ENCODE results near the gene JDP2.
A peak's percentile ranks its signal among the peaks of the same experiment; 100 is the strongest.
"Not testable (repeated sequence)": the region's sequence is repeated elsewhere in the genome, so short reads cannot be mapped to it uniquely, and the experiment has no call there.

Gene JDP2

DNA sequence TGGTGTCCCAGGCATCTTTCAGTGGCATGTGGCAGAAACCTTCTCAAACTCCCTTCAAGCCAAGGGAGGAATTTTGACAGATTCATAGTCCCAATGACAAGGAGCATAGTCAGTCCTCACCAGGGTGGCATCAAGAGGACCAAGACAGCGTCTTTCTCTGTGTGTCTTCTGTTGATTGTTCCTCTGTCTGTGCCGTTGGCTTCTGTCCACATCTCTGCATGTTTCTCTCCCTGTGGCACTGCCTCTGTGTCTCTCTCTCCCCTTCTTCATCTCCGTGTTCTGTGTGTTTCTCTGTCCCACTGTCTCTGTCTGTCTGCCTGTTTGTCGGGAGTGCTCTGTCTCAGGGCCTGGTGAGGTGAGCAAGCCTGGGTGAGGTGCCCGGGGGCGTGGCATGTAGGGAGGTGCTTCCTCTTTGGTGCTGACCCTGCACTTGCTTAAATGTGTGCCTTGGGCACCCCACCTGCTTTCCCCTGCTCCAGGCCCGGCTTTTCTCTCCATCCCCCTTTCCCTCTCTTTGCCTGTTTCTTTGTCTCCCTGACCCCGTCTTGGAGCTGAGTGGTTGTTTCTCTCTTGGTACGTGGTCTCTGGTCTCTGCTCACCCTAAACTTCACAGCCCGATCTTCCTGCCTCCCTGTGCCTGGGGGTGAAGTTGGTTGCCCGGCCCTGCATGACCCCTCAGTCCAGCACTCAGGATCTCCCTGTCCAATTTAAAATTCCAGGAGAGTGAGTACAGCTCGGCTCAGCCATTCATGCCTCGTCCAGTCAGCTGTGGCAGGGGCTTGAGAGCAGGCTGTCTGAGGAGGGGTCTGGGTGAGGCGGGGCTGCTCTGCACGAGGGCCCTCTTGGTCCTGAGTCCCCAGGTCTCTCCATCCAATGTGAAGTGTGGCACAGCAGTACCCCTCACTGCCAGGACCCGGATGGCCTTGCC, 28.5 kb downstream of the JDP2 start:
- no peak for DNase-seq (ENCODE audit: low read depth)

DNA sequence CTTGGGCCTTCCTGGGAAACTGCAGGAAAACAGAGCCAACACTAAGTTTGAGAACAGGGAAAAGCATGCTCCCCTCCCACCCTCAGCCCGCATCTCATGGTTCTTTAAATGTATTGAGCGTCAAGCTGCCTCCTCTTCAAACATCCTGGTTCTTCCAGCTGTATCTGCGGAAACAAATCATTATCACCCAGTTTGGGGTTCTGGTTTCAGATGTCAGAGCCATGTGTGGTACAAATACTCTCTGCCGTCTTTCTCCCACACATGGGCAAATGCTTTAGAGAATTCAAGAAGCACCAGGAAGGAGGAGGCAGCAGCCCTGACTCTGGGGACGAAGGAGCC, 29.1 kb downstream of the JDP2 start:
- no peak for DNase-seq (ENCODE audit: low read depth)

DNA sequence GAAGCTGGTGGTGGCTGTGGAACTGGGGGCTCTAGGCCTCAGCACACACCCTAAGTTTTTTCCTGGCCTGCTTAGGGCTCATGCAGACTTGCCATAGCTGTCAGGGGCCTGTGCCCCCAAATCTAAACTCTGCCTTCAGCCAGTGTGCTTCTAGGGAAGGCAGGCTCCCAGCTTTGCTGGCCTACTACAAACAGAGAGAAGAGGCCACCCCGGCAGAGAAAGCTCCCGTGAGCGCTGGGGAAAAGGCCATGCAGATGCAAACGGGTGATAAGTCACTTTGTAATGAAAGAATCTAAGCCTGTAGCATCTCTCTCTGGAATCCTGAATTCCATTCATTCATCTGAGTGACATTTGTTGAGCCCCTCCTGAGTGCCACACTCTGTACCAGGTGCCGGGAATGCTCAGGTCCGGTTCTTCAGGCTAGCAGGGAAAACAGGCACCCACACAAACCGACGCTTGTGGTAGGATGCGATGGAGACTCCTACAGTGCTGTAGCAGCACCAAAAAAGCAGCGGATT, 29.9 kb downstream of the JDP2 start:
- no peak for DNase-seq (ENCODE audit: low read depth)

DNA sequence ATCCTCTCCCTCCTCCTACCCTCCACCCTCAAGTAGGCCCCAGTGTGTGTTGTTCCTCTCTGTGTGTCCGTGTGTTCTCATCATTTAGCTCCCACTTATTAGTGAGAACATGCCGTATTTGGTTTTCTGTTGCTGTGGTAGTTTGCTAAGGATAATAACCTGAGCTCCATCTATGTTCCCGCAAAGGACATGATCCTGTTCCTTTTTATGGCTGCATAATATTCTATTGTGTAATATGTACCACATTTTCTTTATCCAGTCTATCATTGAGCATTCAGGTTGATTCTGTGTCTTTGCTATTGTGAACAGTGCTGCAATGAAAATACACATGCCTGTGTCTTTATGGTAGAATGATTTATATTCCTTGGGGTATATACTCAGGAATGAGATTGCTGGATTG, 30.5 kb downstream of the JDP2 start:
- DNase-seq (ENCODE audit: low read depth), result no peak

DNA sequence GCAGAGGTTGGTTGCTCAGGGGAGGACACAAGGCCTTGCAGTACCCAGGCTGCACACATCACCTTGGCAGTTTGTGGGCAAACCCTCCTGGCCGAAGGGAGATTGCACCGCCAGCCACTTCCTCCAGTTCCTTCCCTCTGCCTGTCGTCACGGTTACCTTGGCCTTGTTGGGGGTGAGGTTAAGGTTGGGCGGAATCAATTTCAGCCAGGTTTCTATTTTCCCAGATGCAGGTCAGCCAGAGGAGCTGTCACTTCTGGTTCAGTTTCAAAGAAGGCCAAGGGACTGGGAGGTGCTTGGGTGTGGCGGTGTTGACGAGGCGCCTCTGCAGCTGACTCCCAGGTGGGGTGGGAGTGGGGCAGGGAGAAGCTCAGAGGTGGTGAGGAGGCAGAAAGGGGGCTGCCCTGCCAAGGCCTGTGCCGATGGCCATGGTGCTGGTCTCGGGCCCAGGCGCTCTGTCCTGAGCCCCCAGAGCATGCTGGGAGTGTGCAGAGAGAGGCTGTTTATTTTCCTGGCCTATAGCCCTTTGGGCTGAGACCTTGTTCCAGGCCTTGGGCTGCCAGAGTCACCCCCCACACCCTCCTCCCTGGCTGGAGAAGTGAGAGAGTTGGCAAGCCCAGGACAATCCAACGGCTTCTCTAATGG, 31.4 kb downstream of the JDP2 start:
- DNase-seq (ENCODE audit: low read depth), result no peak

DNA sequence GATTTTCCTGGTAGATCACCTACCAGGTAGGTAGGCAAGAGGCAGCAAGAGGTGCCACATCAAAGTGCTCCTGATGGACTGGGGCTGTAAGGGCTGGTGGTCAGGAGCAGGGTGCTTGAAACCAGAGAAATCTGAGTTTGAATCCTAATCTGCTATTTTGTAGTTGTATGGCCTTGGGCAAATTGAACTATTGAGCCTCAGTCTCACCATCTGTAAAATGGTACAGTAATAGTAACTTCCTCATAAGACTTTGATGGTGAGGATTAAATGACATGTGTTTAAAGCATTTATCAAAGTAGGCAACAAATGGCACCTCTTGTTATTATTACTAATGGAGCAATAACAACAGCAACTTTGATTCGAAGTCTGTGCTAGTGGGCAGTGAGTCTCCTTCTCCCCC, 32.0 kb downstream of the JDP2 start:
- no peak for DNase-seq (ENCODE audit: low read depth)

DNA sequence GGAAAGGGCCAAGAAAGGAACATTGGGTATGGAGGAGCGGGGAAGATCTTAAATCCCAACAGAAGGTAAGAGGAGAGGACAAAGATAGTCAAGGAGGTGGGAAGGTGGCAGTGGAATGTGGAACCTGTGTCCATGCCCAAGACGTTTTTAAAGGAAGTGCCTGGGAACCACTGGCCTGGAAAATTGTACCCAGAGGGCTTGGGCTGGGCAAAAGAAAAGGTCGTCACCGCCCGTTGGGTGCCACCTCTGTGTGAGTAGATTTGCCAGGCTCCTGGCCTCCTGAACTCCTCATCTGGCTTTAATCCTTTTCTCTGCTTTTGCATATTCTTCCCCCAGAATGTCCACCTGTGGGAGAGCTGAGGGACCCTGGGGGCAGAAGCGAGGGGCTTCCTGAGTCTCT, 32.6 kb downstream of the JDP2 start:
- DNase-seq (ENCODE audit: low read depth), result no peak

DNA sequence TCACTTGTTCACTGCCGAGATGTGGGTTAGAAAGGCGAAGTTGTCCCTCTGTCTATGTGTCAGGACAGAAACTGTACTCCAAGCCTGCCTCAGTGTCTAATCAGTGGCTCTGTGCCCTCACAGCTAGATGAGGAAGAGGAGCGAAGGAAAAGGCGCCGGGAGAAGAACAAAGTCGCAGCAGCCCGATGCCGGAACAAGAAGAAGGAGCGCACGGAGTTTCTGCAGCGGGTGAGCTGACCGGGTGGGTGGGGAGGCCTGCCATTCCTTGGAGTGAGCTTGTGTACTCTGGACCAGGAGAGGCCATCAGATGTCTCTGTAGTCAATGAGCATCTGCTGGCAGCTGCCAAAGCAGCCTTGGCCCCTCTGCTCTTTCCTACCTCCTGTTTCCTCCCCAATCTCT, 33.5 kb downstream of the JDP2 start:
- DNase-seq (ENCODE audit: low read depth), result no peak

DNA sequence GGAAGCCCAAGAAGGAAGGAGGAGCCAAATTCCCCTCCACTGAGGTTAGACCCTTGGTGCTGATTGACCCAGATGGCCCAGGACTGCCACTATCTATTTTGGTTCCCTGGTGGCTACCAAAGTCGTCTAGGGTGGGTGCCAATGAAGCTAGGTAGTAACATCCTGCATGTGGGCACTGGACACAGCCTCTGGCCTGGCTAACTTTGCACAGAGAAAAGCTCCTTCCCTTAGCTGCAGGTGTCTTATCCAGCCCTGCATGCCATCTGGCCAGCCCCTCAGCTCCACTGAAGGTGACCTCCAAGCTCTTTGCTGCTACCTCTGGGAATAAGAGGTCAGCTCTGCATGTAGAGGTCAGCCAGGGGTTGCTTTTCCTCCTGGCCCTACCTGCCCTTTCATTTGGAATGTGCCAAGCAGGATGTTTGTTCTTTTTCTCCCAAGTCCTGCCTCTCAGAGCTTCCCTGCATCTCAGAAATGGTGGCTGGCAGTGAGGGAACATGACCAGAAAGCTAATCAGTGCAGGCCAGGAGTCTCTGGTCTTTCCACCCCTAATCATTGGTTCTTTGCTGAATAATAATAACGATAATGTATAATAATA, 34.0 kb downstream of the JDP2 start:
- no peak for DNase-seq (ENCODE audit: low read depth)

DNA sequence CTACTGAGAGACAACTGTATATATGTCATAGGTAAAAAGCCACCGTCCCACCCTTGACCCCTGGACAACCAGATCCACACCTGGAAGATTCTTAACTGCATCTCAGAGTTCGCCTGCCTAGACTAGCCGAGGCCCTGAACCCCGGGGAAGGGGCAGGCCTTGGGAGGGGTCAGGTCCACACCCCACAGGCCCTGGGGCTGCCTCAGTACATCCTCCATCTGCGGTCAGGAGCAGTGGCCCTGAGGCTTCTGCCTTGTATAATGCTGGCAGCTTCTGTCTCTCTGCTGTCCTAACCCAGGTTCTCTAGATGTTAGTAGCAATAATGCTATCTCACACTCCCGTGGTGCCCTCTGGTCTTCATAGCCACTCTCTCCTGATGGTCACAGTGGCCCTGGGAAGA, 36.8 kb downstream of the JDP2 start:
- no peak for DNase-seq (ENCODE audit: low read depth)

DNA sequence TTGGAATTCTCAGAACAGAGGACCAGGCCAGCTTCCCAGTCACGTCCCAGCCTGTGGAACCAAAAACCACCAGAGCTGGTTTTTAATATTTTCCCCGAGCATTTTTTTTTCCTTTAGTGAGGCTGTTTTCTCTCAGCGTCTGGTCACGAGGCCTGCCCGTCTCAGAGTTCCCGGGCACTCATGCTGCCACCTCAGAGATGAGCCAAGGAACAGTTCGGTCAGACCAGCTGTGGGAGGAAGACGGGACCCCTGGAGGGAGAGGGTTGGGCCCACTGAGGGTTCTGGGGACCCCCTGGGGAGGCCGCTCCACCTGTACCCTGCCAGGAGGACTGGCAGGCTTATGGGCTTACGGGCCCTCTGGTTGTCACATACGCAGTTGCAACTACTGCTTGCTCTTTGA, 39.9 kb downstream of the JDP2 start:
- no peak for DNase-seq (ENCODE audit: low read depth)

DNA sequence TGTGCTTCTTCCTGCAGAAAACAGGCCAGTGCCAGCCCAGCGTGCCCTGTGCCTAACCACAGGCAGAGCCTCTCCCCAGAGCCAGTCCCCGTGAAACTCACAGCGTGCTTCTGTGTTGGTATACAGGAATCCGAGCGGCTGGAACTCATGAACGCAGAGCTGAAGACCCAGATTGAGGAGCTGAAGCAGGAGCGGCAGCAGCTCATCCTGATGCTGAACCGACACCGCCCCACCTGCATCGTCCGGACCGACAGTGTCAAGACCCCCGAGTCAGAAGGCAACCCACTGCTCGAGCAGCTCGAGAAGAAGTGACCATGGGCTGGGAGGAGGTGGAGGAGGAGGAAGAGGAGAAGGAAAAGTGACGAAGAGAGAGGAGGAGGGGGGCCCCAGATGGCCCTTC, 41.3 kb downstream of the JDP2 start:
- no peak for DNase-seq (ENCODE audit: low read depth)

DNA sequence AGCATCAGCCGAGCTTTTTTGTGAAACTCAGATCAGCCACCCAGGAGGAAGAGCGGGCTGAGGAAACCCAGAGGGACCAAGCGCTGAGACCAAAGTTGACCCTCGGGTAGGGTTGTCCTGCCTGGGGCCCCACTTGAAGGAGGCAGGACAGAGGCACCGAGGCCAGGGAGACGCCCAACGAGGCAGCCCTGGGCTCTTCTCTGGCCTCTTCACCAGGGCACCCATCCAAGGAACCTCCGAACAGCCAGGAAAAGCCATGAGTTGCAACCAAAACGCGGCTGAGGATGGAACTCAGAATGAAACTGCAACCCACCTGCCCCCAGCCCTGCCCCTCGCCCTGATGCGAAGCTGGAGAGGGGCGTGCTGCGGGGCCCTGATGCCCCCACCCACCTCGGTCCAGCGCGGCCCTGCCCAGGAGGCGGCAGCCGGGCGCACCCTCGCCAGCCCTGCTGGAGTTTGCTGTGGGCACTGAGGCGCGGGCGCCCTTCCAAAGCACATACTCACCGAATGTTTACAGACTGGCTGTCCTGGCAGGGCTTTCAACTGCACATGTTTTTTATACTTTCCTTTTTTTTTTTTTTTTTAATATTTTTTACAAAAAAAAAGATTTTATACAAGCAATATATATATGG, 41.9 kb downstream of the JDP2 start:
- DNase-seq (ENCODE audit: low read depth), result no peak

DNA sequence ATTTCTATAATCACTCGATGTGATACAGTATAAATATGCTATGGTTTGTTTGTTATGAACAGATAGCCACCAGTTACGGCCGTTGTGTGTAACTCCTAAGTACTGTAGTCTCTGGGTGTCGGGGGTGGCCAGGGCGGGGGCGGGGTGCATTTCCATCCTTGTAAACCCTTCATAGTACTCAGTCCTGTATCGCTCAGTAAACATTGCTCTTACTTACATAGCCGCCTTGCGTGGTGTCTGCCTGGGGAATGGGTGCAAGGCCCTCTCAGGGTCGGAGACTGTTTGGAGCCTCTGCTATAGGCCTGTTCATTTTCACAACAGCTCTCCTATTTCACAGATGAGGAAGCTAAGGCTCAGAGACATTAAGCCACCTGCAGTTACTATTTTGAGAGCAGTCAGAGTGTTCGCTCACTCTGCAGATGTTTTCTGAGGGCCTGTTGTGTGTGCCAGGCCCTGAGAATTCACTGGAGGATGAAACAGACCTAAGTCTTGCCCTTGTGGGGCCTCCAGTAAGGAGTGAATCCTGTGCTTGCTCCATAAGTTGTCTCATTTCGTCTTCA, 42.5 kb downstream of the JDP2 start:
- no peak for DNase-seq (ENCODE audit: low read depth)

DNA sequence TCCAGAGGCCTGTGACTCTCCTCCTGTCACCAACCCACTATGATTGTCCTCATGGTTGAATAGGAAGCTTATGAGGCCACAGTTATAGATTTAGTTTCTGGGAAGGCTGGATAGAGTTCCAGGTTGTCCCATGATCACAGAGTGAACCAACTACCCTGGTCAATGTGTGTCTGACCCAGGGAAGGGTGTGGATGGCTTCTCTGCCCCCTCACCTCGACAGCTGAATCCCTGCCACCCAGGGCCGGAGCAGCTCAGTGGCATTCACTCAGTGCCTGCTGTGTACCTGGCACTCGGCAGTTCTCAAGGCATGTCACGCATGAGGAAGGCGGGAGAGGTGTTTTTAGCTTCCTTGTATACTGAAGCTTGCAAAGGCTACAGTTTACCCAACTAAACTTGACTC, 43.2 kb downstream of the JDP2 start:
- DNase-seq (ENCODE audit: low read depth), result no peak

DNA sequence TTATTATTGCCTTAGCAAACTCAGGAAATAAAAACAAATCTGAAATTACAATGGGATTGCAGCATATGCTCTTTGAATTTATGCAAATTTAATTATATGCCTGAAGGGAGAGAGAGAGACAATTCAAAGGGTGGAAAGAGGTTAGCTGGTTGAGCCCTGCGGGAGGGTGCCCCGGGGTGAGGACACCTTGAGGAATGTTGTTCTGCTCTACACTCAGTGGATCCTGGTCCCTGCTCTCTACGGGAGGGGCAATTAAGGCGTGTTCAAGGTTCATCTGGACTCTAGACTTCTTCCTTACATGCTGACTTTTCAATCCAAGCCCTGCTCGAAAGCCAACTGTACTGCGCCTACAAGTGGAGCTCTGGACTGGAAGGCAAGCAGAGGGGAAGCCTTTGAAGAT, 46.3 kb downstream of the JDP2 start:
- DNase-seq (ENCODE audit: low read depth), result not testable (repeated sequence)

DNA sequence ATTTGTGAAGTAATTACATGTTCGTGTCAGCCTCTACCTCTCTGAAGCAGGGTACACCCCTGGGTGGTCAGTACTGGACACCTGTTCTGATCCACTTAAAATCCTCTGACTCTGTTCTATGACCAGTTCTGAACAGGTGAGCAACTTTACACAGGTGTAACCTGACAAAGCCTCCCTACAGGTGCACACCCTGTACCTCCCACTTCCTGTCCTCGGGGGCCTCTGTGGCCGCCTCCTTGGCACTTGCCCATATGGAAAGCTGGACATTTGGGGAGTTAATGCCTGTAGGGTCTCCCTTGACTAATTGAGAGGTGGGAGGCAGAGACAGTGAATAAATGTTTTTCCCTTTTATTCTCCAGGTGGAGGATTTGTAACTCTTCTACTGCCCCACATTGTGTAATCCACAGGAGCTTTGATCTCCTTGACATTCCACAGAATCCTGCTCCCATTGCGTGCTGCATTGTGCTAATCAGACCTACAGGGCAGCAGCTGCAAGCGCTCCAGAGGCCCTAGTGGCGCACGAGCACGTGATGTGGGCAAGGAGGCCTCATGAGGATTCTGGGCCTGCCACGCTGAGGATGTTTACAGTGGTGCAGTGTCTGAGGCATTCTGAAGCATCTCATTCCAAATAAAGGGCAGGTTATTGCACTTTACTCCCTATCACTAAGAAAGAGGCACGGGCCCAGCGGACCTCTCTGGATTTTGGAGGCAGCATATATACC, 48.6 kb downstream of the JDP2 start:
- peak; percentile 90 for DNase-seq (ENCODE audit: low read depth)

DNA sequence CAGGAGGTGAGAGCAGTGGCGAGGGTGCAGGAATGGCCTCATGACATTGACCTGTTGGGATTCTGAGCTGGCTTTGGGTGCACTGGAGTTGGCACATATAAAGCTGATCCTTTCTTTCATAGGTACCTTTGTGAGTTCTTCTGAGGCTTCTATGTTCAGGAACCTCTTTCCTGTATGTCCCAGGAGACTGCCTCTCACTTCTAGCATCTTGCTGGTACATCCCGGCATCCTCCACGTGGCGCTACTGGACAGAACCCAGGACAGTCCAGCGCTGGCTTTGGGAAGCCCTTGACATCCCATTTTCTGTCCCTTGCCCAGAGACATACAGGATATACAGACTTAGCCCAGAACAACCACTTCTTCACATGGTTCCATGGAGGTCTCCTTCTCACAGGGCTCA, 50.1 kb downstream of the JDP2 start:
- DNase-seq (ENCODE audit: low read depth), result no peak

DNA sequence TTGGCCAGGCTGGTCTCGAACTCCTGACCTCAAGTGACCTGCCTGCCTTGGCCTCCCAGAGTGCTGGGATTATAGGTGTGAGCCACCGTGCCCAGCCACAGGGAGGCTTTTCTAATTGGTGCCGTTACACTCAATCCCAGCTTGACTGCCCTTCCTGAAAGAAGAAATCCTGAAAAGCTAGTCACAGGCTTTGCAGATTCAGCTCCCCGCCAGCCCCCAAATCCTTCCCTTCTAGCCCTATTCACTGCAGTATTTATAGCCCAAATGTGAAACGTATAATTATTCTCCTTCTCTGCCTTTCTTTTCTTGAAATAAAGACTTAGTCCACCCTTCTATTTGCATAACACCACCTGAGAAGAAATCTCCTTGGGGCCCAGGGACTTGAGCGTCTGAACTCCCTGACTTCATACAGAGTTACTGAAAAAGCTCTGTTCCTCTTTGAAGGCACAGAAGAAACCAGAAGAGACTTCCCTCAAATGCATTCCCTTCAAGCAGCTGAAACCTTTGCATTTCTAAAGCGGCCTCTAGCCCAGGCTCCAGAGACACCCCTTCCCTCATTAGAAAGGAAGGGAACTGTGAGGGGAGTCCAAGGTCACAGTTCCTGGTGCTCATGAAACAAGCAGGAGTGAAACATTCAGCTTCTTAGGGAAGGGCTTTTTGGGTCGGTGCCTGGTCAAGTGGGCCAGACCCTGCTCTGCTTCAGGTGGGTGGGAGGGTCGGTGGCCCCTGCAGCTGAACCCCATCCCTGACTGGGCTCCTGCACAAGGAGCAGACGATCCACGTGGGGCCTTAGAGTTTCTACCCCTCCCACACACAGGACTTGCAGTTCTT, 52.2 kb downstream of the JDP2 start:
- no peak for DNase-seq (ENCODE audit: low read depth)

DNA sequence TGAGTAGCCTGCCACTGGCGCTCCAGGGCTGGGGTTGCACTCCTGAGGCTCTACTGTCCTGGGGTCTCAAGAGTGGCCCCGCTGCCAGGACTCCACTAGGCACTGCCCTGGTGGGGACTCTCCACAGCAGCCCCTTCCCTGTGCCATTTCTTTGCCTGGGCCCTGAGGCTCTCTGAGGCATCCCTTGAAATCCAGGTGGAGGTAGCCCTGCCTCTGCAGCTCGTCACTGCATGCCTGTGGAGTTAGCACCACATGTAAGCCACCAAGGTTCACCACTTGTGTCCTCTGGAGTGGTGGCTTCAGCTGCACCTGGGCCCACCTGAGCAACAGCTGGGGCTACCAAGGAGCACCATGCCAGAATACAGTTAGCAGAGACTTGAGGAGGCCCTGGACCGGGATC, 54.5 kb downstream of the JDP2 start:
- no peak for DNase-seq (ENCODE audit: low read depth)
